Neuronal stem cell (in vitro differentiated cells): ENCODE data around the gene IPCEF1.
A peak's percentile ranks its signal among the peaks of the same experiment; 100 is the strongest.

Experiments used
- DNase-seq: peaks from one replicate; pipeline ENCODE4 v3.0.0-alpha.2; 2013; ENCODE audit warnings: low spot score
- H2AFZ ChIP-seq: one replicate; pipeline ENCODE4 v1.6.1; 2013; ENCODE audit warnings: mild to moderate bottlenecking, low read length, inconsistent platforms
- H2AK5ac ChIP-seq: 2 replicates; pipeline ENCODE4 v1.6.1; 2013; ENCODE audit warnings: low read depth, mild to moderate bottlenecking, inconsistent platforms, low read length, moderate library complexity, mixed read lengths
- H2BK120ac ChIP-seq: 2 replicates; pipeline ENCODE4 v1.6.1; 2013; ENCODE audit warnings: low read depth, mild to moderate bottlenecking, inconsistent platforms, low read length, moderate library complexity, mixed read lengths
- H2BK12ac ChIP-seq: one replicate; pipeline ENCODE4 v1.6.1; 2013; ENCODE audit warnings: low read length, inconsistent platforms
- H2BK15ac ChIP-seq: 2 replicates; pipeline ENCODE4 v1.6.1; 2013; ENCODE audit warnings: mild to moderate bottlenecking, low read length, inconsistent platforms, mixed read lengths
- H2BK5ac ChIP-seq: one replicate; pipeline ENCODE4 v1.6.1; 2013; ENCODE audit warnings: inconsistent platforms, mild to moderate bottlenecking, low read length, moderate library complexity
- H3K14ac ChIP-seq: one replicate; pipeline ENCODE4 v1.6.1; 2013; ENCODE audit warnings: low read length, inconsistent platforms
- H3K18ac ChIP-seq: 2 replicates; pipeline ENCODE4 v1.6.1; 2013; ENCODE audit warnings: low read length, inconsistent platforms
- H3K23ac ChIP-seq: 2 replicates; pipeline ENCODE4 v1.6.1; 2013; ENCODE audit warnings: low read depth, mild to moderate bottlenecking, mixed read lengths, low read length, inconsistent platforms; ENCODE audit not compliant: poor library complexity
- H3K27ac ChIP-seq: replicated peaks from 3 replicates; pipeline ENCODE4 v1.5.1; 2013; ENCODE audit warnings: low read length, inconsistent platforms
- H3K27me3 ChIP-seq, 3 experiments: 2 replicates each; pipeline ENCODE4 v1.6.1; 2013; ENCODE audit warnings: low read length in 3 of 3, mild to moderate bottlenecking in 2 of 3, inconsistent platforms in 1 of 3, low read depth in 1 of 3, mixed read lengths in 1 of 3, moderate library complexity in 1 of 3; ENCODE audit not compliant: control insufficient read depth in 3 of 3, insufficient read depth in 3 of 3
- H3K36me3 ChIP-seq, 2 donors: replicated peaks in 1 of 2; 2 replicates each; pipeline ENCODE4 v1.6.1; 2013; ENCODE audit warnings: low read length in 2 of 2; ENCODE audit not compliant: control insufficient read depth in 2 of 2, insufficient read depth in 2 of 2
- H3K4ac ChIP-seq: 2 replicates; pipeline ENCODE4 v1.6.1; 2013; ENCODE audit warnings: inconsistent platforms, mild to moderate bottlenecking, low read length, moderate library complexity
- H3K4me1 ChIP-seq, 2 donors: 1 replicate in 1 of 2; 2 replicates in 1 of 2; pipeline ENCODE4 v1.6.1; 2013; ENCODE audit warnings: low read length in 2 of 2, low read depth in 1 of 2; ENCODE audit not compliant: control insufficient read depth in 2 of 2, insufficient read depth in 1 of 2
- H3K4me2 ChIP-seq: one replicate; pipeline ENCODE4 v1.6.1; 2013; ENCODE audit warnings: mild to moderate bottlenecking, low read length, inconsistent platforms; ENCODE audit not compliant: insufficient read depth, poor library complexity, severe bottlenecking
- H3K4me3 ChIP-seq, 2 donors: 2 replicates each; pipeline ENCODE4 v1.5.1; 2013; ENCODE audit warnings: low read length in 2 of 2, mild to moderate bottlenecking in 2 of 2, inconsistent platforms in 1 of 2, moderate library complexity in 1 of 2
- H3K79me1 ChIP-seq: one replicate; pipeline ENCODE4 v1.6.1; 2013; ENCODE audit warnings: low read depth, mild to moderate bottlenecking, inconsistent platforms, low read length, moderate library complexity
- H3K9ac ChIP-seq: one replicate; pipeline ENCODE4 v1.6.1; 2013; ENCODE audit warnings: mild to moderate bottlenecking, low read depth, low read length, inconsistent platforms; ENCODE audit not compliant: poor library complexity
- H3K9me3 ChIP-seq, 2 donors: replicated peaks in 1 of 2; 2 replicates each; pipeline versions ENCODE3 to v1.6.1; 2013; ENCODE audit warnings: low read length in 2 of 2, mild to moderate bottlenecking in 2 of 2, inconsistent platforms in 1 of 2, low read depth in 1 of 2, mixed read lengths in 1 of 2, moderate library complexity in 1 of 2; ENCODE audit not compliant: control insufficient read depth in 2 of 2, insufficient read depth in 1 of 2
- H4K8ac ChIP-seq: one replicate; pipeline ENCODE4 v1.6.1; 2013; ENCODE audit warnings: low read depth, mild to moderate bottlenecking, inconsistent platforms, low read length, moderate library complexity
- H4K91ac ChIP-seq: one replicate; pipeline ENCODE4 v1.6.1; 2013; ENCODE audit warnings: low read length, low read depth, mild to moderate bottlenecking, inconsistent platforms; ENCODE audit not compliant: poor library complexity
- WGBS, 2 donors: extraction: QIAGEN DNeasy Blood & Tissue Kit; methylation state at CpG; one replicate each; pipeline ENCODE4 v1.1.7; 2013; ENCODE audit warnings: missing lambda C conversion rate in 2 of 2, mixed read lengths in 1 of 2; ENCODE audit not compliant: insufficient read length in 2 of 2, insufficient replicate concordance in 1 of 2; ENCODE audit errors: extremely low coverage in 2 of 2; 5-methylcytosine and 5-hydroxymethylcytosine counted together

IPCEF1 gene

DNA sequence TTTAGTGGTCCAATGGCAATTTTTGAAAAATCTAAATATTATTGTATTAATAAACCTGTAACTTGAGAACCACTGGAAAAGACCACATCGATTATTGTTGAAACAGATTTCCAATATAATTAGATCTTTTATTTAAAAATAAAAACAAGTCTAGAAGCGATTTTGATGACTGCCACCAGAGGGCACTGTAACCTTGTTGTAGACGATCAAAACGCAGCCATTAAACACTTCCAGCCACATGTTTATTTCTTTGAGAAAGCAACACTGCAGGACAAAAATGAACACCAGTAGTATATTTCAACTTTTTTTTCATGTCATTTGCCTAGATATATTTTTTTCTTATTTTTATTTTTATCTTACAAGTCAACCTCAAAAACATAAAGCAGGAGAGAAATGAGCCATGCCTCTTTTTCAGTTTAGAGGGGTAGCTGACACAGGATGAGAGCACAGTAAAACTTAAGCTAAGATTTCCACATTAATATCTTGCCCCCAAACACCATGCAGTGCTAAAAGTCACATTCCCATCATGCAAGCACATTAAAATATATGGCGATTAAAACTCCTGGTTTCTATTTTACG, 202.1 kb downstream of the IPCEF1 start:
- peaks cover 0 to 2% of the 10 kb centered on the region in 2 donors for H3K9me3 ChIP-seq
- H3K27me3 ChIP-seq, result no peaks in the 10 kb centered on the region
- H3K36me3 ChIP-seq, result no peaks in the 10 kb centered on the region
- no peak overlapping the region for H3K4me2 ChIP-seq
- no peak overlapping the region for H2BK12ac ChIP-seq
- H3K79me1 ChIP-seq, result no peaks in the 10 kb centered on the region
- no peak overlapping the region for H3K27ac ChIP-seq
- H3K23ac ChIP-seq, result no peak overlapping the region
- H4K8ac ChIP-seq, result no peak overlapping the region
- no peak overlapping the region for H2AK5ac ChIP-seq
- H2AFZ ChIP-seq, result no peak overlapping the region
- H3K9ac ChIP-seq, result no peak overlapping the region
- H3K14ac ChIP-seq, result no peak overlapping the region
- H3K4ac ChIP-seq, result no peak overlapping the region
- WGBS, 2 donors, result no CpG with 5 or more reads among the region's 6 CpGs
- no peak overlapping the region for H2BK15ac ChIP-seq
- H3K4me1 ChIP-seq, result peaks cover 0 to 3% of the 10 kb centered on the region in 2 donors
- DNase-seq, result peak; percentile 61
- no peak overlapping the region for H2BK5ac ChIP-seq
- no peak overlapping the region for H3K18ac ChIP-seq
- H2BK120ac ChIP-seq, result no peak overlapping the region
- no peak overlapping the region for H4K91ac ChIP-seq
- H3K4me3 ChIP-seq, result no peak overlapping the region

DNA sequence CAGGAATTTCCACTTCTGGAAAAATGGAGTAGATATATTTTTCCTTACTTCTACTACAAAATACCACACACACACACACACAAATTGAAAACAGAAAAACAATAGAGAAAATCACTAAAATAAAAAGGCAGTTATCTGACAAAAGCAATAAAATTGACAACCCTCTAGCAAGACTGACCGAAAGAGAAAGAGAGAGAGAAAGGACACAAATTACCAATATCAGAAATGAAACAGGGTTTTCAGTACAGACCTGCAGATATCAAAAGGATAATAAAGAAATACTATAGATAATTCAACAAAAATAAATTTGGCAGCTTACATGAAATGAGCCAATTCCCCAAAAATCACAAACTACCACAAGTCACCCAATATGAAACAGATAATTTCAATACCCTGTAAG, 212.8 kb downstream of the IPCEF1 start:
- no peak overlapping the region for H2BK15ac ChIP-seq
- H3K9me3 ChIP-seq, result no peaks in the 10 kb centered on the region
- no peaks in the 10 kb centered on the region for H3K36me3 ChIP-seq
- no peak overlapping the region for H3K27ac ChIP-seq
- H2BK120ac ChIP-seq, result no peak overlapping the region
- no peak overlapping the region for H3K9ac ChIP-seq
- no peaks in the 10 kb centered on the region for H3K79me1 ChIP-seq
- no peak overlapping the region for H3K23ac ChIP-seq
- no peak overlapping the region for H4K91ac ChIP-seq
- no peak overlapping the region for H3K14ac ChIP-seq
- peaks cover 0 to 3% of the 10 kb centered on the region in 2 donors for H3K4me1 ChIP-seq
- no peak overlapping the region for H3K4ac ChIP-seq
- no peak overlapping the region for H3K18ac ChIP-seq
- H2AK5ac ChIP-seq, result no peak overlapping the region
- H4K8ac ChIP-seq, result no peak overlapping the region
- H2BK12ac ChIP-seq, result no peak overlapping the region
- DNase-seq, result no peak
- no peak overlapping the region for H3K4me2 ChIP-seq
- no peak overlapping the region for H2AFZ ChIP-seq
- no peaks in the 10 kb centered on the region for H3K27me3 ChIP-seq
- no peak overlapping the region for H2BK5ac ChIP-seq
- no CpG with 5 or more reads among the region's 1 CpG for WGBS, 2 donors
- H3K4me3 ChIP-seq, result no peak overlapping the region

DNA sequence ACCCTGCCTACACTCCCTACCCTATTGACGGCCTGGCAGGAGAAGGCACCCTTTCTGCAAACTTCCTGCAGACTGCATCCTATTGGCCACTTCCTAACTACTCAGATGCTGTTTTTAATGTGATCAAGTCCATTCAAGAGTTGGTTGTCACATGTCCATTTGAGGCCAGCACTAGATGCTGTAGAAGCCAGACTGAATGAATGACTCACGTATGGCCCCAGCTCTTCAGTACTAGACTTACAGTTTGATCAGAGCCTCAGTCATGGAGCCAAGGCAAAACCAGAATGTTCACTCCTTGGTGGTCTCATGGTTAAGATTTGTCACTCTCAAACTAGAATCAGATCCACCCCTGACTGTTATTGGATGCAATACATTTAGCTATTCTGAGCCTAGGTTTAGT, 215.9 kb downstream of the IPCEF1 start:
- H2BK12ac ChIP-seq, result no peak overlapping the region
- H3K4me2 ChIP-seq, result no peak overlapping the region
- H4K91ac ChIP-seq, result no peak overlapping the region
- no peak overlapping the region for H2AK5ac ChIP-seq
- H3K36me3 ChIP-seq, result no peaks in the 10 kb centered on the region
- H2BK120ac ChIP-seq, result no peak overlapping the region
- H4K8ac ChIP-seq, result no peak overlapping the region
- no peak for DNase-seq
- H3K23ac ChIP-seq, result no peak overlapping the region
- H3K27ac ChIP-seq, result no peak overlapping the region
- H3K4ac ChIP-seq, result no peak overlapping the region
- peaks cover 0 to 3% of the 10 kb centered on the region in 2 donors for H3K4me1 ChIP-seq
- WGBS, 2 donors, result no CpG with 5 or more reads among the region's 2 CpGs
- H3K9me3 ChIP-seq, result no peaks in the 10 kb centered on the region
- no peak overlapping the region for H3K14ac ChIP-seq
- H3K18ac ChIP-seq, result no peak overlapping the region
- H2BK15ac ChIP-seq, result no peak overlapping the region
- no peaks in the 10 kb centered on the region for H3K79me1 ChIP-seq
- no peak overlapping the region for H3K4me3 ChIP-seq
- no peaks in the 10 kb centered on the region for H3K27me3 ChIP-seq
- H2BK5ac ChIP-seq, result no peak overlapping the region
- H2AFZ ChIP-seq, result no peak overlapping the region
- no peak overlapping the region for H3K9ac ChIP-seq

DNA sequence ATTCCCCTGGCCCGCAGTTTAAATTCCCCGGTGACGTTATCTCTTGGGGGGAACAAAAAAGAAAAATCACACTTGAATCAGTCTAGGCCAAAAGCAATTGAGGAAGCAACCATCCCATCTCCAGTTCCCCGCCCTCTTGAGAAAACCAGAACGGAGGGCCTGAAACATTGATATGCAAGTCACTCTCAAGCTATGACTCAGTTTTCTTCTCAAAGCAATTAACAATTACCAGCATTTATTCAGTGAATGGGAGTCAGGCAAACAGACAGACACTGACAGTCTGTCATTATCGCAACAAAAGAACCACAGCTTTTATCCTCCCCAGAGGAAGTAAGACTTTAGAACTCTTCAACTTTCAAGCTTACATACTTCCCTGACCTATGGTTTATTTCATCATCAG, 216.7 kb downstream of the IPCEF1 start:
- no peak overlapping the region for H2BK5ac ChIP-seq
- H3K4me3 ChIP-seq, result no peak overlapping the region
- no peaks in the 10 kb centered on the region for H3K9me3 ChIP-seq
- no CpG with 5 or more reads among the region's 6 CpGs for WGBS, 2 donors
- H3K4me1 ChIP-seq, result peaks cover 0 to 3% of the 10 kb centered on the region in 2 donors
- no peaks in the 10 kb centered on the region for H3K27me3 ChIP-seq
- H2AFZ ChIP-seq, result peak overlapping the region; percentile 24
- H2BK12ac ChIP-seq, result no peak overlapping the region
- no peak overlapping the region for H3K4me2 ChIP-seq
- no peak overlapping the region for H3K14ac ChIP-seq
- H3K23ac ChIP-seq, result no peak overlapping the region
- H2AK5ac ChIP-seq, result no peak overlapping the region
- H3K9ac ChIP-seq, result no peak overlapping the region
- no peak overlapping the region for H4K91ac ChIP-seq
- H2BK120ac ChIP-seq, result no peak overlapping the region
- no peak overlapping the region for H3K27ac ChIP-seq
- no peak overlapping the region for H3K4ac ChIP-seq
- no peak for DNase-seq
- no peaks in the 10 kb centered on the region for H3K36me3 ChIP-seq
- H3K79me1 ChIP-seq, result no peaks in the 10 kb centered on the region
- no peak overlapping the region for H2BK15ac ChIP-seq
- no peak overlapping the region for H3K18ac ChIP-seq
- no peak overlapping the region for H4K8ac ChIP-seq
